ENCODE data around the gene TREML4. TPM values are rescaled to one million over a fixed set of nuclear protein-coding genes. Genes with fewer than 3 reads are reported as not detected.

TREML4 gene
- polyA plus RNA-seq, 2 of the 4 experiments (the other 2 are of a cell fraction), result not detected

- FAIRE-seq (no peak), ATAC-seq (no peak), DNase-seq (ENCODE audit: low read depth in 1 of 2, low spot score in 1 of 2) (no peak)
- TF ChIP-seq POLR2A (IDR thresholded peaks at IDR 0.05; ENCODE audit: low read length) (no peak), RAD21 (conservative IDR thresholded peaks at IDR 0.05 in 1 of 2, IDR thresholded peaks at IDR 0.05 in 1 of 2) (no peak)
- POLR2A ChIA-PET, result no interaction called here
- Histone ChIP-seq H3K4me1 (no peaks in the 10 kb centered on the region), H3K9me3 (no peaks in the 10 kb centered on the region; the same call in 2 of the 3 replicates), H3K4me2 (no peak overlapping the region), H3K4me3 (no peak overlapping the region), H3K27ac (no peak overlapping the region)
- CTCF ChIA-PET, result no interaction called here
- WGBS (ENCODE audit: missing lambda C conversion rate), result 46% methylated on average over 4 of the region's 5 CpGs
These were observed 18.4 kb upstream of the TREML4 start for GRCh38 chr6:41209547-41210320.

DNA sequence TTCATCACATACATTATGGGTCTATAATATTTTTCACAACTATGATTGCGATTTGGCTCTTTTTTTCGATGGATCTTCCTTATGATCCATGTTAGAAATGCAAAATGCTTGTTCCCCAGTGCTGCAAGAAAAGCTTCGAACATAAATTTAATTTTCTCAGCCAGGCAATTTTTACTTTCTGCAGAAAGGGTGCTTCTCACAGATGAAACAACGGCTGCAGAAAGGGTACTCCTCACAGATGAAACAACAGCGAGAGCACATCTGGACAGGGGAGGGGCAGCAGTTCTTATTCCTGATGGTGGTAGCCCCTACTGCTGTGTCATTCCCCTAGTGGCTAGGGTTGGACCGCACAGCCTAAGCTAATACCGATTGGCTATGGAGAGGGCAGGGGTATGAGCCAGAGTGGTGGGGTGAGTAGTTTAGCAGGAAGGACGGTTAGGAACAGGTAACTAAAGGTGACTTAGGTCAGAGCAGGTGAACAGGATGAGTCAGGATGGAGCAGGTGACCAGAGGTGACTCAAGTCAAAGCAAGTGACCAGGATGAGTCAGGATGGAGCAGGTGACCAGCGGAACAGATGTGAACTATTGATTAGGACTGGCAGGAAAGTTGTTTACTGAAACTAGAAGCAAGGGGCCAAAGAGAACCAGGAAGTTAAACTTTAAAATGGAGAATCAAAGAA is 13.4 kb upstream of the TREML4 start:
- ChIA-PET CTCF (no interaction called here), POLR2A (no interaction called here)
- DNase-seq (ENCODE audit: low read depth in 1 of 2, low spot score in 1 of 2) (no peak), FAIRE-seq (no peak), ATAC-seq (no peak)
- no peak for TF ChIP-seq POLR2AphosphoS2 (conservative IDR thresholded peaks at IDR 0.05; ENCODE audit: low read length)
- TF ChIP-seq, protein P1, sequence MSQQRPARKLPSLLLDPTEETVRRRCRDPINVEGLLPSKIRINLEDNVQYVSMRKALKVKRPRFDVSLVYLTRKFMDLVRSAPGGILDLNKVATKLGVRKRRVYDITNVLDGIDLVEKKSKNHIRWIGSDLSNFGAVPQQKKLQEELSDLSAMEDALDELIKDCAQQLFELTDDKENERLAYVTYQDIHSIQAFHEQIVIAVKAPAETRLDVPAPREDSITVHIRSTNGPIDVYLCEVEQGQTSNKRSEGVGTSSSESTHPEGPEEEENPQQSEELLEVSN (IDR thresholded peaks at IDR 0.05; ENCODE audit: borderline replicate concordance, low read depth), result no peak
- no peak for TF ChIP-seq POLR2A (IDR thresholded peaks at IDR 0.05; ENCODE audit: low read length)
- TF ChIP-seq TP53 (CRISPR knock-in tag; IDR thresholded peaks at IDR 0.05), result no peak
- no peak for TF ChIP-seq TFCP2L1 (CRISPR knock-in tag; IDR thresholded peaks at IDR 0.05)
- TF ChIP-seq HOXB5 (CRISPR knock-in tag; IDR thresholded peaks at IDR 0.05), result no peak
- TF ChIP-seq CBX2 (IDR thresholded peaks at IDR 0.05; ENCODE audit: borderline replicate concordance, low read depth), result no peak
- TF ChIP-seq, protein P2, sequence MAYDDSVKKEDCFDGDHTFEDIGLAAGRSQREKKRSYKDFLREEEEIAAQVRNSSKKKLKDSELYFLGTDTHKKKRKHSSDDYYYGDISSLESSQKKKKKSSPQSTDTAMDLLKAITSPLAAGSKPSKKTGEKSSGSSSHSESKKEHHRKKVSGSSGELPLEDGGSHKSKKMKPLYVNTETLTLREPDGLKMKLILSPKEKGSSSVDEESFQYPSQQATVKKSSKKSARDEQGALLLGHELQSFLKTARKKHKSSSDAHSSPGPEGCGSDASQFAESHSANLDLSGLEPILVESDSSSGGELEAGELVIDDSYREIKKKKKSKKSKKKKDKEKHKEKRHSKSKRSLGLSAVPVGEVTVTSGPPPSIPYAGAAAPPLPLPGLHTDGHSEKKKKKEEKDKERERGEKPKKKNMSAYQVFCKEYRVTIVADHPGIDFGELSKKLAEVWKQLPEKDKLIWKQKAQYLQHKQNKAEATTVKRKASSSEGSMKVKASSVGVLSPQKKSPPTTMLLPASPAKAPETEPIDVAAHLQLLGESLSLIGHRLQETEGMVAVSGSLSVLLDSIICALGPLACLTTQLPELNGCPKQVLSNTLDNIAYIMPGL (CRISPR knock-in tag; IDR thresholded peaks at IDR 0.05; ENCODE audit: borderline replicate concordance), result no peak
- TF ChIP-seq KDM1A (IDR thresholded peaks at IDR 0.05; ENCODE audit: low read depth), result no peak
- no peak for TF ChIP-seq HOXA7 (CRISPR knock-in tag; IDR thresholded peaks at IDR 0.05)
- no peak for TF ChIP-seq EHMT2 (IDR thresholded peaks at IDR 0.05; ENCODE audit: low read depth)
- TF ChIP-seq, protein P3, sequence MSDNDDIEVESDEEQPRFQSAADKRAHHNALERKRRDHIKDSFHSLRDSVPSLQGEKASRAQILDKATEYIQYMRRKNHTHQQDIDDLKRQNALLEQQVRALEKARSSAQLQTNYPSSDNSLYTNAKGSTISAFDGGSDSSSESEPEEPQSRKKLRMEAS (IDR thresholded peaks at IDR 0.05), result no peak
- no peak for TF ChIP-seq SMC3 (IDR thresholded peaks at IDR 0.05)
- TF ChIP-seq RAD21 (conservative IDR thresholded peaks at IDR 0.05 in 1 of 2, IDR thresholded peaks at IDR 0.05 in 1 of 2), result no peak
- TF ChIP-seq, protein P4, sequence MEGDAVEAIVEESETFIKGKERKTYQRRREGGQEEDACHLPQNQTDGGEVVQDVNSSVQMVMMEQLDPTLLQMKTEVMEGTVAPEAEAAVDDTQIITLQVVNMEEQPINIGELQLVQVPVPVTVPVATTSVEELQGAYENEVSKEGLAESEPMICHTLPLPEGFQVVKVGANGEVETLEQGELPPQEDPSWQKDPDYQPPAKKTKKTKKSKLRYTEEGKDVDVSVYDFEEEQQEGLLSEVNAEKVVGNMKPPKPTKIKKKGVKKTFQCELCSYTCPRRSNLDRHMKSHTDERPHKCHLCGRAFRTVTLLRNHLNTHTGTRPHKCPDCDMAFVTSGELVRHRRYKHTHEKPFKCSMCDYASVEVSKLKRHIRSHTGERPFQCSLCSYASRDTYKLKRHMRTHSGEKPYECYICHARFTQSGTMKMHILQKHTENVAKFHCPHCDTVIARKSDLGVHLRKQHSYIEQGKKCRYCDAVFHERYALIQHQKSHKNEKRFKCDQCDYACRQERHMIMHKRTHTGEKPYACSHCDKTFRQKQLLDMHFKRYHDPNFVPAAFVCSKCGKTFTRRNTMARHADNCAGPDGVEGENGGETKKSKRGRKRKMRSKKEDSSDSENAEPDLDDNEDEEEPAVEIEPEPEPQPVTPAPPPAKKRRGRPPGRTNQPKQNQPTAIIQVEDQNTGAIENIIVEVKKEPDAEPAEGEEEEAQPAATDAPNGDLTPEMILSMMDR (IDR thresholded peaks at IDR 0.05), result no peak
- TF ChIP-seq RARB (CRISPR knock-in tag; IDR thresholded peaks at IDR 0.05), result no peak
- no peak for TF ChIP-seq ZSCAN20 (CRISPR knock-in tag; IDR thresholded peaks at IDR 0.05)
- TF ChIP-seq RFX5 (IDR thresholded peaks at IDR 0.05), result no peak
- no peak for TF ChIP-seq NPAS2 (CRISPR knock-in tag; IDR thresholded peaks at IDR 0.05; ENCODE audit: borderline replicate concordance)
- no peak overlapping the region for H3K4me3 ChIP-seq
- H3K9me3 ChIP-seq, result no peaks in the 10 kb centered on the region; the same call in 2 of the 3 replicates
- 22% methylated on average over 9 of the region's 9 CpGs for WGBS (ENCODE audit: missing lambda C conversion rate)
- H3K4me2 ChIP-seq, result no peak overlapping the region
- no peaks in the 10 kb centered on the region for H3K4me1 ChIP-seq
- H3K27ac ChIP-seq, result no peak overlapping the region
